ENCODE measurements around the gene MAPK10.

DNA sequence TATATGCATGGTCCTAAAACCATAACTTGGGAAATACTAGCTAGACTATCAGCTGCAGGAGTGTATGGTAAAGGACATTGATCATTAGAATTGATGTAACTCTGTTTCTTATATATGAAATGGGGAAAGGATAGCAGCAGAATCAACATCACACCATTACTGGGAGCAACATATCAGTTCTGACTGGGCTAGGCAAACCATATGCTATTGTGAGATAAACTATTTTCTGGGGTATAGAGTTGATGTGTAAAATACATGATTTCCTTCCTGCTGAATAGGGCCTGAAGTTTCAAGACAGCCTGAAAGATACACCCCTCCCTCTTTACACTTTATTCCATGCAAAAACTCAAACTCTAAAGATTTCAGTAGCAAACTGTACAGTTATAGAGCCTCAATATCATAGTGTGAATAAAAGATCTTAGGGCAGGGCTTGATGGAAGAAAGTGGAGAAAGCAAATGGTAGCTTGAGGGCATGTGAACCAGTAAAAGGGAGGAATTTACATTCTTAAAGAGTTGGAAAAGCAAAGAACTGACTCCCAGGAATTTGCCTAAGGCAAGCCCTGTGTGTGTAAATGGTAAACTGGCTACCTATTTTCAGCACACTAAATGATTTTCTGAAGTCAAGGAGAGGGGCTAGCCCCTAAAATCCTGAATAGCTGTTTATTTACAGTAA lies 404.1 kb downstream of the MAPK10 start:
- TF ChIP-seq, protein P1, sequence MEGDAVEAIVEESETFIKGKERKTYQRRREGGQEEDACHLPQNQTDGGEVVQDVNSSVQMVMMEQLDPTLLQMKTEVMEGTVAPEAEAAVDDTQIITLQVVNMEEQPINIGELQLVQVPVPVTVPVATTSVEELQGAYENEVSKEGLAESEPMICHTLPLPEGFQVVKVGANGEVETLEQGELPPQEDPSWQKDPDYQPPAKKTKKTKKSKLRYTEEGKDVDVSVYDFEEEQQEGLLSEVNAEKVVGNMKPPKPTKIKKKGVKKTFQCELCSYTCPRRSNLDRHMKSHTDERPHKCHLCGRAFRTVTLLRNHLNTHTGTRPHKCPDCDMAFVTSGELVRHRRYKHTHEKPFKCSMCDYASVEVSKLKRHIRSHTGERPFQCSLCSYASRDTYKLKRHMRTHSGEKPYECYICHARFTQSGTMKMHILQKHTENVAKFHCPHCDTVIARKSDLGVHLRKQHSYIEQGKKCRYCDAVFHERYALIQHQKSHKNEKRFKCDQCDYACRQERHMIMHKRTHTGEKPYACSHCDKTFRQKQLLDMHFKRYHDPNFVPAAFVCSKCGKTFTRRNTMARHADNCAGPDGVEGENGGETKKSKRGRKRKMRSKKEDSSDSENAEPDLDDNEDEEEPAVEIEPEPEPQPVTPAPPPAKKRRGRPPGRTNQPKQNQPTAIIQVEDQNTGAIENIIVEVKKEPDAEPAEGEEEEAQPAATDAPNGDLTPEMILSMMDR (conservative IDR thresholded peaks at IDR 0.05), result no peak
- TF ChIP-seq ZFX (IDR thresholded peaks at IDR 0.05), result no peak

Data from C4-2B (cell line).